ENCODE data around the gene NUP155.

GRCh38 chr5:37319037-37319782, 51.7 kb downstream of the NUP155 start:
- TF ChIP-seq, protein P1, sequence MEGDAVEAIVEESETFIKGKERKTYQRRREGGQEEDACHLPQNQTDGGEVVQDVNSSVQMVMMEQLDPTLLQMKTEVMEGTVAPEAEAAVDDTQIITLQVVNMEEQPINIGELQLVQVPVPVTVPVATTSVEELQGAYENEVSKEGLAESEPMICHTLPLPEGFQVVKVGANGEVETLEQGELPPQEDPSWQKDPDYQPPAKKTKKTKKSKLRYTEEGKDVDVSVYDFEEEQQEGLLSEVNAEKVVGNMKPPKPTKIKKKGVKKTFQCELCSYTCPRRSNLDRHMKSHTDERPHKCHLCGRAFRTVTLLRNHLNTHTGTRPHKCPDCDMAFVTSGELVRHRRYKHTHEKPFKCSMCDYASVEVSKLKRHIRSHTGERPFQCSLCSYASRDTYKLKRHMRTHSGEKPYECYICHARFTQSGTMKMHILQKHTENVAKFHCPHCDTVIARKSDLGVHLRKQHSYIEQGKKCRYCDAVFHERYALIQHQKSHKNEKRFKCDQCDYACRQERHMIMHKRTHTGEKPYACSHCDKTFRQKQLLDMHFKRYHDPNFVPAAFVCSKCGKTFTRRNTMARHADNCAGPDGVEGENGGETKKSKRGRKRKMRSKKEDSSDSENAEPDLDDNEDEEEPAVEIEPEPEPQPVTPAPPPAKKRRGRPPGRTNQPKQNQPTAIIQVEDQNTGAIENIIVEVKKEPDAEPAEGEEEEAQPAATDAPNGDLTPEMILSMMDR (IDR thresholded peaks at IDR 0.05): no peak
- TF ChIP-seq NR3C1 (IDR thresholded peaks at IDR 0.05): no peak
- TF ChIP-seq RFX5 (IDR thresholded peaks at IDR 0.05): no peak
- no peak for TF ChIP-seq POLR2A (IDR thresholded peaks at IDR 0.05; ENCODE audit: low read length)
- no peak for TF ChIP-seq MAFK (IDR thresholded peaks at IDR 0.05; ENCODE audit: partially characterized antibody)
- TF ChIP-seq MYC (IDR thresholded peaks at IDR 0.05; ENCODE audit: borderline replicate concordance, low read length): no peak
- no peak for TF ChIP-seq FOSL2 (IDR thresholded peaks at IDR 0.05)
- TF ChIP-seq FOSL2 (CRISPR knock-in tag; IDR thresholded peaks at IDR 0.05): no peak
- TF ChIP-seq, protein P2, sequence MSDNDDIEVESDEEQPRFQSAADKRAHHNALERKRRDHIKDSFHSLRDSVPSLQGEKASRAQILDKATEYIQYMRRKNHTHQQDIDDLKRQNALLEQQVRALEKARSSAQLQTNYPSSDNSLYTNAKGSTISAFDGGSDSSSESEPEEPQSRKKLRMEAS (IDR thresholded peaks at IDR 0.05): no peak
- TF ChIP-seq JUNB (IDR thresholded peaks at IDR 0.05): no peak
- no peak for TF ChIP-seq MAZ (IDR thresholded peaks at IDR 0.05; ENCODE audit: borderline replicate concordance, low read depth, low read length)
- TF ChIP-seq CEBPB (IDR thresholded peaks at IDR 0.05): no peak

Data from A549 (cell line).